GM06990 (cell line): ENCODE measurements around the gene YTHDF1.

Source experiments
- DNase-seq: peaks from one replicate; pipeline ENCODE4 v3.0.0-alpha.2; 2011; ENCODE audit not compliant: insufficient read length; ENCODE audit errors: extremely low read depth
- H3K27me3 ChIP-seq: replicated peaks from 2 replicates; pipeline ENCODE4 v1.6.0; 2011; ENCODE audit warnings: low read length; ENCODE audit not compliant: control insufficient read depth, insufficient read depth
- H3K36me3 ChIP-seq: 2 replicates; pipeline ENCODE4 v1.5.1; 2011; ENCODE audit warnings: low read length; ENCODE audit not compliant: control insufficient read depth, insufficient read depth
- H3K4me3 ChIP-seq: replicated peaks from 2 replicates; pipeline ENCODE4 v1.5.1; 2011; ENCODE audit warnings: low read depth, mild to moderate bottlenecking, control low read depth, low read length
- CTCF ChIP-seq: IDR thresholded peaks from 2 replicates; pipeline ENCODE4 v1.5.1; 2011; ENCODE audit warnings: low read length, control low read depth, mild to moderate bottlenecking, inconsistent platforms; ENCODE audit not compliant: insufficient read depth, poor library complexity, severe bottlenecking

The YTHDF1 gene

GRCh38 chr20:63202811-63203526, 13.0 kb downstream of the YTHDF1 start:
- Histone ChIP-seq H3K27me3 (no peaks in the 10 kb centered on the region), H3K36me3 (peaks cover 37% of the 10 kb centered on the region), H3K4me3 (no peak overlapping the region)
- no peak for DNase-seq
- no peak for TF ChIP-seq CTCF

DNA sequence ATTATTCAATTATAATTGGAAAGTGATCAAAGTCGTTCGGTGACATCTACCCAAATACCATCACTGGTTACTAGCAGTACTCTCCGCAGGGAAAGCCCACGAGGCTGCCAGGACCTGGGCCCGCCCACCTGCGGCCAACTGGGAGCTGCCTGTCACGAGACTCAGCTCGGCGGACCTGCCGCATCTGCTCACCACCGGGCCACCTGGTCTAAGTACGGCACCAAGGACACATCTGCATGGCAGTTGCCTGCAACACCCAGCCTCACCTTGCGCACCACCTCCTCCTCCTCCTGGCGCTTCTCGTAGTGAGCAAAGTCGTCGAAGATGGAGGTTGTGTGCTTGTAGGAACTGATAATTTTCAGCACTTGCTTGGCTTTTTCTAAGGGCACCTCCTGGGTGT, 13.9 kb downstream of the YTHDF1 start:
- H3K27me3 ChIP-seq, result no peaks in the 10 kb centered on the region
- no peak for TF ChIP-seq CTCF
- no peak for DNase-seq
- H3K36me3 ChIP-seq, result peaks cover 42% of the 10 kb centered on the region
- H3K4me3 ChIP-seq, result no peak overlapping the region

- DNase-seq, result no peak
- Histone ChIP-seq H3K27me3 (no peaks in the 10 kb centered on the region), H3K4me3 (no peak overlapping the region), H3K36me3 (peaks cover 27% of the 10 kb centered on the region)
- TF ChIP-seq CTCF, result no peak
These were observed 17.3 kb downstream of the YTHDF1 start for GRCh38 chr20:63198606-63199005.

- H3K4me3 ChIP-seq, result no peak overlapping the region
- H3K27me3 ChIP-seq, result no peaks in the 10 kb centered on the region
- TF ChIP-seq CTCF, result no peak
- DNase-seq, result no peak
- peaks cover 11% of the 10 kb centered on the region for H3K36me3 ChIP-seq
These were observed 19.0 kb downstream of the YTHDF1 start for GRCh38 chr20:63196768-63197470.

- no peak for TF ChIP-seq CTCF
- no peaks in the 10 kb centered on the region for H3K27me3 ChIP-seq
- peaks cover 8% of the 10 kb centered on the region for H3K36me3 ChIP-seq
- DNase-seq, result no peak
- no peak overlapping the region for H3K4me3 ChIP-seq
These were observed 21.1 kb downstream of the YTHDF1 start for GRCh38 chr20:63194797-63195173.
